ENCODE measurements around the gene HNRNPA3. TPM values are rescaled to one million over a fixed set of nuclear protein-coding genes. Genes with fewer than 3 reads are reported as not detected.

HNRNPA3 gene
- total and polyA plus RNA-seq, 2 donors (not counting 1 experiment from before 2014, with no cell fraction given): 45.1 to 200 TPM

- Histone ChIP-seq H3K79me2 (ENCODE audit: control insufficient read depth, insufficient read depth, low read length) (peaks cover 100% of the 10 kb centered on the region), H3K9ac (ENCODE audit: low read length) (no peak overlapping the region), H2AFZ (ENCODE audit: insufficient read depth, low read depth, low read length, poor library complexity, severe bottlenecking) (no peak overlapping the region), H3K4me3 (ENCODE audit: control extremely low read depth in 1 of 5, extremely low read depth in 1 of 5, insufficient read depth in 1 of 5, low read depth in 2 of 5, low read length in 4 of 5) (no peak overlapping the region), H3K4me2 (replicated peaks; ENCODE audit: low read depth, low read length, poor library complexity, severe bottlenecking) (peak overlapping the region; percentile 2), H3K9me3 (ENCODE audit: control extremely low read depth in 1 of 3, control insufficient read depth in 2 of 3, insufficient read depth in 1 of 3, low read length in 2 of 3) (peaks cover 0 to 1% (median 0%) of the 10 kb centered on the region in 3 donors), H3K36me3 (replicated peaks in 1 of 2; ENCODE audit: control extremely low read depth in 1 of 2, control insufficient read depth in 1 of 2, extremely low read depth in 1 of 2, insufficient read depth in 2 of 2, low read length in 1 of 2) (peaks cover 0 to 18% of the 10 kb centered on the region in 2 experiments), H4K20me1 (ENCODE audit: control insufficient read depth, insufficient read depth, low read length, poor library complexity, severe bottlenecking) (peaks cover 93% of the 10 kb centered on the region), H3K27me3 (replicated peaks in 1 of 4; ENCODE audit: control extremely low read depth in 1 of 4, control insufficient read depth in 3 of 4, insufficient read depth in 4 of 4, low read length in 3 of 4) (no peaks in the 10 kb centered on the region), H3K27ac (ENCODE audit: low read length in 2 of 2) (peak overlapping the region in 1 of 2 donors; percentile 61), H3K4me1 (ENCODE audit: control insufficient read depth in 2 of 2, insufficient read depth in 2 of 2, low read length in 2 of 2) (peaks cover 44 to 49% of the 10 kb centered on the region in 2 donors)
- intact Hi-C loops (cut with micrococcal nuclease): no loop called here
- Mint-ChIP-seq H3K4me1 (peaks cover 76% of the 10 kb centered on the region), H3K4me3 (peak overlapping the region; percentile 61), H3K27me3 (no peaks in the 10 kb centered on the region), H3K9me3 (ENCODE audit: insufficient read depth) (no peaks in the 10 kb centered on the region), H3K27ac (peak overlapping the region; percentile 56)
- DNase-seq (no peak), ATAC-seq (ENCODE audit: low read depth) (no peak)
- CTCF ChIA-PET: interaction anchor here (0.7 to 1.0 kb wide), 2 partner anchors 11 to 88 kb away, joined by 3 read pairs; no protein-coding TSS in a partner anchor
- WGBS (ENCODE audit: insufficient coverage): 92% methylated on average over 2 of the region's 5 CpGs
- POLR2A ChIA-PET: interaction anchor here (0.5 kb wide), 1 partner anchor 8 kb away, joined by 5 read pairs; no protein-coding TSS in a partner anchor
- TF ChIP-seq EZH2 (IDR thresholded peaks at IDR 0.05; ENCODE audit: borderline replicate concordance, insufficient read depth, low read depth, low read length, poor library complexity, severe bottlenecking) (no peak), CTCF (IDR thresholded peaks at IDR 0.05) (no peak)
Observed at GRCh38 chr2:177252808-177253531, 40.4 kb downstream of the HNRNPA3 start.

- ChIA-PET POLR2A (no interaction called here), CTCF (interaction anchor here (0.7 to 1.7 kb wide), 3 partner anchors 10 to 89 kb away, joined by 3 to 13 read pairs (median 3); no protein-coding TSS in a partner anchor)
- H3K4me2 ChIP-seq (replicated peaks; ENCODE audit: low read depth, low read length, poor library complexity, severe bottlenecking): no peak overlapping the region
- H4K20me1 ChIP-seq (ENCODE audit: control insufficient read depth, insufficient read depth, low read length, poor library complexity, severe bottlenecking): peaks cover 91% of the 10 kb centered on the region
- peaks cover 100% of the 10 kb centered on the region for H3K79me2 ChIP-seq (ENCODE audit: control insufficient read depth, insufficient read depth, low read length)
- no peak overlapping the region for H2AFZ ChIP-seq (ENCODE audit: insufficient read depth, low read depth, low read length, poor library complexity, severe bottlenecking)
- H3K27me3 ChIP-seq (replicated peaks in 1 of 4; ENCODE audit: control extremely low read depth in 1 of 4, control insufficient read depth in 3 of 4, insufficient read depth in 4 of 4, low read length in 3 of 4): no peaks in the 10 kb centered on the region
- H3K36me3 ChIP-seq (replicated peaks in 1 of 2; ENCODE audit: control extremely low read depth in 1 of 2, control insufficient read depth in 1 of 2, extremely low read depth in 1 of 2, insufficient read depth in 2 of 2, low read length in 1 of 2): peaks cover 0 to 18% of the 10 kb centered on the region in 2 experiments
- H3K4me1 Mint-ChIP-seq: peaks cover 80% of the 10 kb centered on the region
- no peak overlapping the region for H3K4me3 ChIP-seq (ENCODE audit: control extremely low read depth in 1 of 5, extremely low read depth in 1 of 5, insufficient read depth in 1 of 5, low read depth in 2 of 5, low read length in 4 of 5)
- peaks cover 2% of the 10 kb centered on the region for H3K9me3 Mint-ChIP-seq (ENCODE audit: insufficient read depth)
- no CpG with 5 or more reads among the region's 3 CpGs for WGBS (ENCODE audit: insufficient coverage)
- peaks cover 0 to 4% (median 0%) of the 10 kb centered on the region in 3 donors for H3K9me3 ChIP-seq (ENCODE audit: control extremely low read depth in 1 of 3, control insufficient read depth in 2 of 3, insufficient read depth in 1 of 3, low read length in 2 of 3)
- TF ChIP-seq EZH2 (IDR thresholded peaks at IDR 0.05; ENCODE audit: borderline replicate concordance, insufficient read depth, low read depth, low read length, poor library complexity, severe bottlenecking): no peak
- H3K9ac ChIP-seq (ENCODE audit: low read length): no peak overlapping the region
- ATAC-seq (ENCODE audit: low read depth) (no peak), DNase-seq (no peak)
- no peak overlapping the region for H3K27ac ChIP-seq (ENCODE audit: low read length in 2 of 2)
- peaks cover 45 to 49% of the 10 kb centered on the region in 2 donors for H3K4me1 ChIP-seq (ENCODE audit: control insufficient read depth in 2 of 2, insufficient read depth in 2 of 2, low read length in 2 of 2)
- intact Hi-C loops (cut with micrococcal nuclease): no loop called here
- no peaks in the 10 kb centered on the region for H3K27me3 Mint-ChIP-seq
- H3K27ac Mint-ChIP-seq: no peak overlapping the region
- no peak overlapping the region for H3K4me3 Mint-ChIP-seq
Observed at GRCh38 chr2:177253704-177254103, 41.1 kb downstream of the HNRNPA3 start.

All from B cell (primary cell).